ENCODE measurements around the gene SLC49A4.

The SLC49A4 gene

GRCh38 chr3:122859021-122859805 is 64.3 kb downstream of the SLC49A4 start:
- DNase-seq (ENCODE audit: low read depth in 3 of 3), result no peak

GRCh38 chr3:122862381-122862780 is 67.5 kb downstream of the SLC49A4 start:
- DNase-seq (ENCODE audit: low read depth in 3 of 3), result no peak

GRCh38 chr3:122864498-122864897 is 69.6 kb downstream of the SLC49A4 start:
- no peak for DNase-seq (ENCODE audit: low read depth in 3 of 3)

- no peak for DNase-seq (ENCODE audit: low read depth in 3 of 3)
Observed at GRCh38 chr3:122868322-122868721, 73.5 kb downstream of the SLC49A4 start.

GRCh38 chr3:122873741-122874515 is 79.1 kb downstream of the SLC49A4 start:
- DNase-seq (ENCODE audit: low read depth in 3 of 3), result no peak

GRCh38 chr3:122875547-122876127 is 80.8 kb downstream of the SLC49A4 start:
- no peak for DNase-seq (ENCODE audit: low read depth in 3 of 3)

GRCh38 chr3:122880173-122880572 is 85.3 kb downstream of the SLC49A4 start:
- no peak for DNase-seq (ENCODE audit: low read depth in 3 of 3)

GRCh38 chr3:122880624-122881023 is 85.8 kb downstream of the SLC49A4 start:
- no peak for DNase-seq (ENCODE audit: low read depth in 3 of 3)

GRCh38 chr3:122882361-122882947 is 87.6 kb downstream of the SLC49A4 start:
- no peak for DNase-seq (ENCODE audit: low read depth in 3 of 3)

- no peak for DNase-seq (ENCODE audit: low read depth in 3 of 3)
Observed at GRCh38 chr3:122886251-122886650, 91.4 kb downstream of the SLC49A4 start.

- no peak for DNase-seq (ENCODE audit: low read depth in 3 of 3)
Observed at GRCh38 chr3:122886946-122887345, 92.1 kb downstream of the SLC49A4 start.

GRCh38 chr3:122890077-122890719 is 95.3 kb downstream of the SLC49A4 start:
- DNase-seq (ENCODE audit: low read depth in 3 of 3), result peak in 1 of 3 experiments; percentile 6

GRCh38 chr3:122890720-122891220 is 95.9 kb downstream of the SLC49A4 start:
- no peak for DNase-seq (ENCODE audit: low read depth in 3 of 3)

GRCh38 chr3:122892118-122892960 is 97.5 kb downstream of the SLC49A4 start:
- DNase-seq (ENCODE audit: low read depth in 3 of 3), result no peak

GRCh38 chr3:122893282-122893681 is 98.4 kb downstream of the SLC49A4 start:
- DNase-seq (ENCODE audit: low read depth in 3 of 3), result no peak

- DNase-seq (ENCODE audit: low read depth in 3 of 3), result no peak
Observed at GRCh38 chr3:122893754-122894668, 99.1 kb downstream of the SLC49A4 start.

GRCh38 chr3:122898298-122898697 is 103.4 kb downstream of the SLC49A4 start:
- DNase-seq (ENCODE audit: low read depth in 3 of 3), result no peak

GRCh38 chr3:122902326-122902725 is 107.5 kb downstream of the SLC49A4 start:
- DNase-seq (ENCODE audit: low read depth in 3 of 3), result no peak

GRCh38 chr3:122903171-122903570 is 108.3 kb downstream of the SLC49A4 start:
- no peak for DNase-seq (ENCODE audit: low read depth in 3 of 3)

- DNase-seq (ENCODE audit: low read depth in 3 of 3), result no peak
Observed at GRCh38 chr3:122907471-122907870, 112.6 kb downstream of the SLC49A4 start.

Measured in stimulated activated CD4-positive, alpha-beta T cell treated with anti-CD3 and anti-CD28 coated beads, TNF-alpha, amount 100 ng/mL, for 24 hours (primary cell).